ENCODE results near the gene LRP1.

LRP1 gene

GRCh38 chr12:57177354-57177753 is 49.1 kb downstream of the LRP1 start:
- TF ChIP-seq CTCF (IDR thresholded peaks at IDR 0.05; ENCODE audit: borderline replicate concordance, insufficient read depth, low read depth, low read length): no peak

GRCh38 chr12:57178213-57178612 is 49.9 kb downstream of the LRP1 start:
- no peak for TF ChIP-seq CTCF (IDR thresholded peaks at IDR 0.05; ENCODE audit: borderline replicate concordance, insufficient read depth, low read depth, low read length)
- H3K4me3 ChIP-seq (ENCODE audit: low read depth, low read length): no peak overlapping the region

More at GRCh38 chr12:57177354-57177753, 49.1 kb downstream of the LRP1 start:
- H3K4me3 ChIP-seq (ENCODE audit: low read depth, low read length): no peak overlapping the region

GRCh38 chr12:57179331-57180086 is 51.2 kb downstream of the LRP1 start:
- no peak overlapping the region for H3K4me3 ChIP-seq (ENCODE audit: low read depth, low read length)
- no peak for TF ChIP-seq CTCF (IDR thresholded peaks at IDR 0.05; ENCODE audit: borderline replicate concordance, insufficient read depth, low read depth, low read length)

- H3K4me3 ChIP-seq (ENCODE audit: low read depth, low read length): no peak overlapping the region
- no peak for TF ChIP-seq CTCF (IDR thresholded peaks at IDR 0.05; ENCODE audit: borderline replicate concordance, insufficient read depth, low read depth, low read length)
These were observed 52.2 kb downstream of the LRP1 start for GRCh38 chr12:57180321-57180989.

- no peak for TF ChIP-seq CTCF (IDR thresholded peaks at IDR 0.05; ENCODE audit: borderline replicate concordance, insufficient read depth, low read depth, low read length)
- no peak overlapping the region for H3K4me3 ChIP-seq (ENCODE audit: low read depth, low read length)
These were observed 52.8 kb downstream of the LRP1 start for GRCh38 chr12:57181072-57181471.

GRCh38 chr12:57181561-57182155 is 53.4 kb downstream of the LRP1 start:
- no peak overlapping the region for H3K4me3 ChIP-seq (ENCODE audit: low read depth, low read length)
- no peak for TF ChIP-seq CTCF (IDR thresholded peaks at IDR 0.05; ENCODE audit: borderline replicate concordance, insufficient read depth, low read depth, low read length)

All from GM12875 (cell line).